Measurements from ENCODE around the gene TFAP2A. TPM values are rescaled to one million over a fixed set of nuclear protein-coding genes. Genes with fewer than 3 reads are reported as not detected.

TFAP2A gene
- total and polyA plus RNA-seq, 10 of the 15 experiments (the other 5 are each of a cell fraction or from before 2014, with no cell fraction given), result 0.05 to 0.46 (median 0.17) TPM; not detected in 4

DNA sequence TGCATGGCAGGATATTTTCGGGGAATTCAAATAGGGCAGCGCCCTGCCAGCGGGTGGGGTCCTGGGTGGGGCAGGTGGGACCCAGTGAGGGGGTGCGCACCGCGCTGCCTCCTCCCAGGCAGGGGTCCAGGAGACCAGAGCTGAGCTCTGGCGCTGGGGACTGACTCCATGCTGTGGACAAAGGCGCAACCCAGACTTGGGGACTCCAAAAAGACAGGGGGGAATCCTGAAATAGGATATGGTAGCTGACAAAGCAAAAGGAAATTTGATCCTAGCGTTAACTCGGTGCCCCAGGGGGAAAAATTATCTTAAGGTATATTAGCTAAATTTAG lies 23.6 kb downstream of the TFAP2A start (continued):
- TF ChIP-seq, protein P1, sequence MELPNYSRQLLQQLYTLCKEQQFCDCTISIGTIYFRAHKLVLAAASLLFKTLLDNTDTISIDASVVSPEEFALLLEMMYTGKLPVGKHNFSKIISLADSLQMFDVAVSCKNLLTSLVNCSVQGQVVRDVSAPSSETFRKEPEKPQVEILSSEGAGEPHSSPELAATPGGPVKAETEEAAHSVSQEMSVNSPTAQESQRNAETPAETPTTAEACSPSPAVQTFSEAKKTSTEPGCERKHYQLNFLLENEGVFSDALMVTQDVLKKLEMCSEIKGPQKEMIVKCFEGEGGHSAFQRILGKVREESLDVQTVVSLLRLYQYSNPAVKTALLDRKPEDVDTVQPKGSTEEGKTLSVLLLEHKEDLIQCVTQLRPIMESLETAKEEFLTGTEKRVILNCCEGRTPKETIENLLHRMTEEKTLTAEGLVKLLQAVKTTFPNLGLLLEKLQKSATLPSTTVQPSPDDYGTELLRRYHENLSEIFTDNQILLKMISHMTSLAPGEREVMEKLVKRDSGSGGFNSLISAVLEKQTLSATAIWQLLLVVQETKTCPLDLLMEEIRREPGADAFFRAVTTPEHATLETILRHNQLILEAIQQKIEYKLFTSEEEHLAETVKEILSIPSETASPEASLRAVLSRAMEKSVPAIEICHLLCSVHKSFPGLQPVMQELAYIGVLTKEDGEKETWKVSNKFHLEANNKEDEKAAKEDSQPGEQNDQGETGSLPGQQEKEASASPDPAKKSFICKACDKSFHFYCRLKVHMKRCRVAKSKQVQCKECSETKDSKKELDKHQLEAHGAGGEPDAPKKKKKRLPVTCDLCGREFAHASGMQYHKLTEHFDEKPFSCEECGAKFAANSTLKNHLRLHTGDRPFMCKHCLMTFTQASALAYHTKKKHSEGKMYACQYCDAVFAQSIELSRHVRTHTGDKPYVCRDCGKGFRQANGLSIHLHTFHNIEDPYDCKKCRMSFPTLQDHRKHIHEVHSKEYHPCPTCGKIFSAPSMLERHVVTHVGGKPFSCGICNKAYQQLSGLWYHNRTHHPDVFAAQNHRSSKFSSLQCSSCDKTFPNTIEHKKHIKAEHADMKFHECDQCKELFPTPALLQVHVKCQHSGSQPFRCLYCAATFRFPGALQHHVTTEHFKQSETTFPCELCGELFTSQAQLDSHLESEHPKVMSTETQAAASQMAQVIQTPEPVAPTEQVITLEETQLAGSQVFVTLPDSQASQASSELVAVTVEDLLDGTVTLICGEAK (IDR thresholded peaks at IDR 0.05; ENCODE audit: borderline replicate concordance), result no peak
- no peak for TF ChIP-seq GABPA (IDR thresholded peaks at IDR 0.05; ENCODE audit: low read depth)

GRCh38 chr6:10390495-10391298 lies 24.2 kb downstream of the TFAP2A start:
- Histone ChIP-seq H3K27me3 (replicated peaks in 1 of 2; ENCODE audit: control insufficient read depth in 2 of 2, insufficient read depth in 2 of 2, low read length in 1 of 2) (peaks cover 6 to 34% of the 10 kb centered on the region in 2 experiments), H3K9me3 (replicated peaks; ENCODE audit: control insufficient read depth, insufficient read depth, low read length) (no peaks in the 10 kb centered on the region; the same call in 1 of the 3 replicates), H3K9ac (ENCODE audit: control insufficient read depth, insufficient read depth, low read length) (no peak overlapping the region), H4K20me1 (ENCODE audit: control insufficient read depth, insufficient read depth) (no peaks in the 10 kb centered on the region), H3K4me3 (no peak overlapping the region), H3K79me2 (ENCODE audit: control insufficient read depth, insufficient read depth, low read length) (no peaks in the 10 kb centered on the region), H2AFZ (ENCODE audit: control insufficient read depth, low read depth, low read length) (no peak overlapping the region), H3K4me1 (ENCODE audit: control insufficient read depth, insufficient read depth, low read length) (no peaks in the 10 kb centered on the region), H3K27ac (ENCODE audit: control insufficient read depth, insufficient read depth) (no peak overlapping the region), H3K36me3 (ENCODE audit: control insufficient read depth in 2 of 2, insufficient read depth in 2 of 2, low read length in 1 of 2) (no peaks in the 10 kb centered on the region), H3K4me2 (ENCODE audit: control insufficient read depth, insufficient read depth) (no peak overlapping the region)
- ATAC-seq (no peak), DNase-seq (ENCODE audit: low read depth, low spot score) (no peak), FAIRE-seq (no peak)
- intact Hi-C loops (cut with micrococcal nuclease; ENCODE audit: unreplicated experiment) (no loop called here), in situ Hi-C loops (cut with MboI) (no loop called here)
- TF ChIP-seq MLLT1 (IDR thresholded peaks at IDR 0.05) (no peak), SP1 (IDR thresholded peaks at IDR 0.05; ENCODE audit: low read depth, low read length) (no peak), KAT2A (conservative IDR thresholded peaks at IDR 0.05; ENCODE audit: control insufficient read depth, low read depth, low read length) (no peak), TCF12 (IDR thresholded peaks at IDR 0.05; ENCODE audit: low read depth, low read length) (no peak), SMC3 (IDR thresholded peaks at IDR 0.05; ENCODE audit: borderline replicate concordance, low read length) (no peak), EED (IDR thresholded peaks at IDR 0.05; ENCODE audit: low read depth) (no peak), E4F1 (IDR thresholded peaks at IDR 0.05; ENCODE audit: borderline replicate concordance, partially characterized antibody) (no peak), ATF7 (IDR thresholded peaks at IDR 0.05; ENCODE audit: low read depth) (no peak), CEBPB (IDR thresholded peaks at IDR 0.05; ENCODE audit: borderline replicate concordance in 1 of 2, low read depth in 2 of 2, low read length in 2 of 2) (no peak), PAX5 (IDR thresholded peaks at IDR 0.05; ENCODE audit: borderline replicate concordance, low read depth, low read length) (no peak), HCFC1 (IDR thresholded peaks at IDR 0.05; ENCODE audit: low read length) (no peak), RELA (IDR thresholded peaks at IDR 0.05; ENCODE audit: borderline replicate concordance, partially characterized antibody) (no peak)
- SMC1A ChIA-PET (ENCODE audit: uncharacterized antibody, unreplicated experiment), result no interaction called here
- POLR2A ChIA-PET, result no interaction called here
- RAD21 ChIA-PET (ENCODE audit: unreplicated experiment), result no interaction called here
- BruUV-seq (replicated peaks), result no TSS peak
- CTCF ChIA-PET, result no interaction called here
- 47% methylated on average over 41 of the region's 41 CpGs for WGBS (ENCODE audit: insufficient coverage, insufficient replicate concordance, low lambda C conversion rate, missing lambda C conversion rate)
